Measurements from ENCODE around the gene TCIRG1.

TCIRG1 gene

DNA sequence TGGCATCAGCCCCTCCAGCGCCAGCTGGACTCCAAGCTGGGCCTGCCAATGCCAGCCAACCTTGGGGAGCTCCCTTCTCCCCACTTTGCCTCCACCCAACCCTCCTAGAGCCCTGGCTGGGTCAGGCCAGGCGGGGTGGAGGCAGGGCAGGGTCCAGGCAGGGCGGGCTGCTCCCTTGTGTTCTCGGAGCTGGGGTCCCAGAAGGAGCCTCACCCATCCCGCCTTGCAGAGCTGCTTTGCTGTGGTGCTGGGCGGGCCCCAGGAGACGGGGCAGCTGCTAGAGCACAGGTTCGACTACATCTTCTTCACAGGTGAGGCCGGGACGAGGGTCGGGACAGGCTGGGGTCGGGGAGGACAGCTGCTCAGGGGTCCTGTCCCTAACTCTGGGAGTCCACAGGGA lies 19.3 kb upstream of the TCIRG1 start:
- FAIRE-seq = no peak

DNA sequence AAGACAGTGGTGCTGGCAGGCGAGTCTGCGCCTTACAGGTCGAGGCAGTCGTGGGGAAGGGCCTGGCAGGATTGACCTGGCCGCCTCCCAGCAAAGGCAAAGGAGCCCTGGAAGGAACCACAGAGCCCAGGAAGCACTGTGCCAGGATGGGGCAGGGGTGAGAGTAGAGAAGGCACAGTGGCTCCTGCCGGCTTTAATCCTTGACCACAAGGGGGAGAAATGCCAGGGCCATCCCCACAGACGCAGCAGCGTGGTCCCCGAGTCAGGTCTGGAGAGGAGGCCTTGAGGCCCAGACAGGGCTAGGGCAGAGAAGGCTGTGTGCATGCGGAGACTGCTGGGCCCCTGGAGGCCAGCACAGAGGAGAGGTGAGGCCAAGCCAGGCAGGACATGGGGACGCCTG lies 18.2 kb upstream of the TCIRG1 start:
- FAIRE-seq = no peak

GRCh38 chr11:68021167-68021787 lies 17.5 kb upstream of the TCIRG1 start:
- FAIRE-seq = no peak

- no peak for FAIRE-seq
These were observed 16.3 kb upstream of the TCIRG1 start for GRCh38 chr11:68022531-68022930.

- FAIRE-seq = no peak
These were observed 14.3 kb upstream of the TCIRG1 start for GRCh38 chr11:68024508-68024907.

DNA sequence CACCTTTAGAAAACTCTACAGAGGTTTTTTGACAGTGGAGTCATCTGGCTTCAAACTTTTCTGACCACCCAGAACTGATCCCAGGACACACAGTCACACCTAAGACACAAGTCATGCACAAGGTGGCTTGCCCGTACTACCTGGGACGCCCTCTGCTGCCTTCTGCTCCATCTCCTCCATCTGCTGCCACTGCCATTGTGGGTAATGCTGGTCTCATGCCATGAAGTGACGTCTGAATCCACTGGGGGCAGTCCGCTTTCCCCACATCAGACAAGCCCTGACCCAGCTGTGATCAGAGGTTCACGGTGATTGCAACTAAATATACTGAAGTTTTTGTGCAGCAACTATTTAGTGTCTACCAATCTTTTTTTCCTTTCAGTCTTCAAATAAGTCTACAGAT lies 13.8 kb upstream of the TCIRG1 start:
- FAIRE-seq = no peak

GRCh38 chr11:68026391-68027105 lies 12.3 kb upstream of the TCIRG1 start:
- no peak for FAIRE-seq

GRCh38 chr11:68027667-68028066 lies 11.2 kb upstream of the TCIRG1 start:
- FAIRE-seq = no peak

DNA sequence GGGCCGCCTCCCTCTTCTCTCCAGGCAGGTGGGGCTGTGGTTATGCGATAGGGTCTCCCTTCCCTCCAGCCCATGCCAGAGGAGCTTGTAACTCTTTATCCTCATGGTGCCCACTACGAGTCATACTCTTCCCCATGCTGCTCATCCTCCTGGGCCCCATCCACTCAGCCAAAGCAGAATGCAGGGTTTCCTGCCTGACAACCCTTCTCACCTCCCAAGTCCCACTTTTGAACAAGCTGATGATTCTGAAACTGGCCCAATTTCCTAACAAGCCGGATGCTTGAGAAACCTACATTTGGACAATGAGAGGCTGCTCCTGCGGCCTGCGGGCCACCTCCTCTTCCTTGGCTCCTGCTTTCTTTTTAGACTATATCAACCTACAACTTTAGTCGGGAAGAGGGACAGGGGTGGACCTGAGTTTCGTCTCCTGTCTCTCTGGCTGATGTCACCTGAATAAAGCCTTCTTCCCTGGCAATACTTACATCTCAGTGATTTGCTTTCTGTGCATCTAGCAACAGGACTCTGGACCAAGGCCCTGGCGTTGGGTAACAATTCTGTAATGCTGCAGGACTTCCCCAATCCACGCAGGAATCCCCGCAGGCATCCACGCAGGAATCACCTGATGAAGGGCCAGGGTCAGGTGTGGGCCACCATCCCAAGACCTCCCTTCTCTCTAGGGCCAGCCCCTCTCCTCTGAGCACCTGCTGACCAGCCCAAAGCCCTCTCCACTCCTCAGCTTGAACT lies 9.9 kb upstream of the TCIRG1 start:
- FAIRE-seq = no peak

DNA sequence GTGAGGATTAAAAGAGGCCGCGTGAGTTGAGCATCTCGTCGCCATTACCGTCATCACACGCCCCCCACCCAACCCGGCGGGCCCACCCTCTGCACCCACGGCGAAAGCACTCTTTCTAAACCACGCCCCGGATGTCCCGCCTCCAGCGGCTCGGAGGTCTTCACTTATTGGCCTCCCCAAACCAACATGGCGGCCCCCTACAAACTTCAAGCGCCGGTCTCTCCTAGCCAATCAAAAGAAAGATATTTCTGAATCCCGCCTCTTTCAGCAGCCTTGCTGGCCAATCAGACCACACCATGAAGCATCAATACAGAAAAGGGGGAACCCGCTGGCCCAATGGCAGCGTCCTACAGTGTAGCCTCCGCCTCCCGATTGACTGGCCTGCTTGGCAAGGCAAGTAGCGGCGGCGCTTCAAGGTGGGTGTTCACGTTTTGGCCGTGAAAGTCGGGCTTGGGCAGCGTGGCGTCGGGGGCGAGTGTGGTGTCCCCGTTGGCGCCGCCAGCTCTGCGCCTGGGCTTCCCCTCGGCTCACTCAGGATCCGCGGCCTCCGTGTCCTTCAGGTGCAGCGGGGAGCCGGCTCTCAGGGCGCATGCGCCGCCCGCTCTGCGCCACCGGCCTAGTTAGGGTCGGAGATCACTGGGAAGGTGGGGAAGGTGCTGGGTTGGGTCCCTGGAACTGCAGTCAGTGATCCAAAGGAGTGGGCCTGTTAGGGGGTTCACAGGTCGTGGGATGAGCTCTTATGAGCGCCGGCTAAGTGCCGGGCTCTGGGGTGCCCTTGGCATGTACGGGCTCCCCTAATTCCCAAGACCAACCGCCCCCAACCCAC lies 8.3 kb upstream of the TCIRG1 start, which contains the start of gene NDUFS8:
Gene NDUFS8 (plus strand): TSS at position 364 of the 826 bp plus-strand sequence. CDS start 1,471 bp downstream, outside the sequence.
- peak; percentile 98 for FAIRE-seq

GRCh38 chr11:68031144-68031464 lies 7.7 kb upstream of the TCIRG1 start:
- FAIRE-seq = no peak

GRCh38 chr11:68032003-68032402 lies 6.8 kb upstream of the TCIRG1 start:
- no peak for FAIRE-seq

- no peak for FAIRE-seq
These were observed 5.7 kb upstream of the TCIRG1 start for GRCh38 chr11:68032997-68033707.

- no peak for FAIRE-seq
These were observed 5.1 kb upstream of the TCIRG1 start for GRCh38 chr11:68033708-68034045.

GRCh38 chr11:68035266-68035876 lies 3.5 kb upstream of the TCIRG1 start:
- FAIRE-seq = no peak

DNA sequence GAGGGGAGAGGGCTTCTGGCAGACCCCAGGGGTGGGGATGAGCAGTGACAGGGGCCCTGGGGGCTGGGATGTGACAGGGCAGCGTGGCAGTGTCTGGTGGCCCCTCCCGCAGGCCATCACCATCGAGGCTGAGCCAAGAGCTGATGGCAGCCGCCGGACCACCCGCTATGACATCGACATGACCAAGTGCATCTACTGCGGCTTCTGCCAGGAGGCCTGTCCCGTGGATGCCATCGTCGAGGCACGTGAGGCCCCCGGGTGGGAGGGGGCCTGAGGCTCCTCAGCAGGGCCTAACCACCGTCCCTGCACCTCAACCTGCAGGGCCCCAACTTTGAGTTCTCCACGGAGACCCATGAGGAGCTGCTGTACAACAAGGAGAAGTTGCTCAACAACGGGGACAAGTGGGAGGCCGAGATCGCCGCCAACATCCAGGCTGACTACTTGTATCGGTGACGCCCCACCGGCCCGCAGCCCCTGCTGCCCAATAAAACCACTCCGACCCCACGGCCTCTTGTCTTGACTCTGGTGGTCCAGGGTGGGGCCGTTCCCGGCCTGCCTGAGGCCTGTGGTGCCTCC lies 2.6 kb upstream of the TCIRG1 start:
- FAIRE-seq = no peak

DNA sequence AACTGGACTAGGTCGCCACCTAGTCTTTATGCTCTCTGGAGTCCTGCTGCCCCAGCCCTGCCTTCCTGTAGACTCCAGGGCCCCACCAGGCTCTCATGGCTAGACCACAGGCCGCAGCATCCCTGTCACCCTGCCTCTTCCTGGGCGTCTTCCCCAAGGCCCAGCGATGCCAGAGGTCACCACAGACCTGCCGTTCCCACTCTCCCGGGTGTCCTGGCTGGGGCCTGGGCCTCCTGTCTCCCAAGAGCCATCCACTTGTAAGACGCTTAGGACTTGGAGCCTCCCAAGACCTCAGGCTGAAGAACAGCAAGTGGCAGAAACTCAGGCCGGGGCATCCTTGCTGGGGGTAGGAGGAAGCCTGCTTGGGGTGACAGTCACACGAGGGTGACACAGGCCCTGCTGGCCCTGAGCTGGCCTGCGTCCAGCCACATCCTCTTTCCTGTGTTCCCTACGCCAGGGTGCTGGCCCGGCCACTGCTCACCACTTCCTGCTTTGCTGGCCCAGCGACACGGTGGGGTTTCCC lies 2.0 kb upstream of the TCIRG1 start:
- FAIRE-seq = no peak

DNA sequence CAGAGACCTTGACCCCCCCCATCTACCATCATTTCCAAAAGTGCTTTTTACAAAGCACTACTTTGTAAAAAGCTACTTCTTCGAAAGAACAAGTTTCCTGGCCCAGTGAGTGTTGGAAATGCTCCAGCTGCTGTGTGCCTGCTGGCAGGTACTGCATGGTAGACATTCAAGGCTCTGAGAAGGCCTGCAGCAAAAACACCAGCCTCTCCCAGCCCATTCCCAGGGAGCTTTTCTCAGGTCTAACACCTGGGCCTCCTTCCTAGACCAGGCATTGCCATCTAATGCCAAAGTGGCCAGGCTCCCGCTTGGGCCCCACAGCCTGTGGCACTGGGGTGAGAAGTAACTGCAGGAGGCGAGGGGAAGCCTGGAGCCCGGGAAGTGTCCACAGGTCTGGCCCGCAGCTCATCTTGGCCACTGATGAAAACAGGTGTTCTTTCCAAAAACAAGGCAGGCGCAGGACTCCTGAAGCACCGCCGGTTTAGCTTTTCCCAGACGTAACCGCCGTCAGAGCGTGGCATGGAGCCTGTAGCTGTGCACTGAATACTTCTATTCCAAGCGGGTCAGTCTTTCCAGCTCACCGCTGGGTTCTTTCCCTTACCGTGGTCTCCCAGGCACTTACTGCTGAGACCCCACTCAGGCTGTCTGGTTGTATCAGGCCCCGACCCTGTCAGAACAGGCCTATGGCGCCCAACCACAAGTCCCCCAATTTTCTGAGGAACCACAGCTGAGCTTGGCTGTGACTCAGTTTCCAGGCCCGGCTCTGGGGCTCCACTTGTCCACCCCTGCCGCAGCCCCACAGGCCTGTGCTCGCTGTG lies 1.2 kb upstream of the TCIRG1 start:
- no peak for FAIRE-seq

DNA sequence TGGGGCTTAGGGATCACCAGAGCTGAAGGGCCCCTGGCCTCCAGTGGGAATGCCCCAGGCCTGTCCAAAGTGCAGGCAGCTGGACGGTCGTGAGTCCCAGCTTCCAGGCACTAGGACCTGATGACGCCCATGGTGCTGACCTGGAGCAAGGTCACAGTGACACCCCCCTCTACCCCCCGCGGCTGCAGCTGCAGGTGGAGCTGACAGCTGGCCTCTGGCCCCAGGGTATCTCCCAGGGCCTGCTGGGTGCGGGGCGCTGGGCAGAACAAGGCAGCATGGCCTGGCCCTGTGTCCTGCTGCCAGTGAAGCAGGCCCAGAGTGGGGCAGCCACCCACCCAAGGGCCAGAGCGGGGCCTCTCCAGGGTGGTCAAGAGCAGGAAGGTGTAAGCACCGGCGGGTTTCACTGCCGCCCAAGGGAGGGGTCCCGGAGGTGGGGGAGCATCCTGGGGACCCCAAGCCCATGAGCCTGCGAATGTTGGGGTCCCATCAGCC lies 553 bp upstream of the TCIRG1 start:
- no peak for FAIRE-seq

- FAIRE-seq = no peak
These were observed 781 bp downstream of the TCIRG1 start for GRCh38 chr11:68039526-68040086.
